Measurements from ENCODE around the gene MALRD1. TPM values are rescaled to one million over a fixed set of nuclear protein-coding genes. Genes with fewer than 3 reads are reported as not detected.
A peak's percentile ranks its signal among the peaks of the same experiment; 100 is the strongest.

The MALRD1 gene
- polyA plus RNA-seq, 1 donor: 109 TPM

DNA sequence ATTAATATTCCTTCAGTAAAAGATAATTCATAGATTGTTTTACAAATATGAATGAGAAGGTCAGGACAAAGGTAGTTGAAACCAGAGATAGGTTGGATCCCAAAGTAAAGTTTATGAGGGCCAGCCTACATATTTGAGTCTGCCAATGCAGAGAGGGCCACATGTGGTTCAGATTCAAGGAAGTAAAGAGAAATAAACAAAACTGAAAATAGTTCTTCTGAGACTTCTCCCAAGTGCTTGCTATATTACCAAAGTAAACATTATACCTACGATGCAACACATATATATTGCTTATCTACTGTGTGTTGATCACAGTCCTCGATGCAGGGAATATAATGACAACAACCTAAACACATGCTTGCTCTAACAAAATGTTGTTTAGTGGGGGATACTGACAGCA, 109.8 kb downstream of the MALRD1 start:
- H3K4me1 ChIP-seq (ENCODE audit: control insufficient read depth, insufficient read depth, low read length): no peaks in the 10 kb centered on the region
- no peaks in the 10 kb centered on the region for H3K9me3 ChIP-seq (ENCODE audit: control insufficient read depth, low read depth, low read length)
- no peak overlapping the region for H3K4me3 ChIP-seq (ENCODE audit: low read length)
- H3K36me3 ChIP-seq (ENCODE audit: control insufficient read depth, insufficient read depth, low read length): peaks cover 26% of the 10 kb centered on the region
- H3K27ac ChIP-seq (ENCODE audit: low read length): no peak overlapping the region
- no peak for DNase-seq
- no peaks in the 10 kb centered on the region for H3K27me3 ChIP-seq (ENCODE audit: control insufficient read depth, insufficient read depth, low read length)
- WGBS (ENCODE audit: insufficient coverage, low lambda C conversion rate): no CpG with 5 or more reads among the region's 2 CpGs

- H3K9me3 ChIP-seq (ENCODE audit: control insufficient read depth, low read depth, low read length): no peaks in the 10 kb centered on the region
- no peak overlapping the region for H3K4me3 ChIP-seq (ENCODE audit: low read length)
- DNase-seq: no peak
- H3K4me1 ChIP-seq (ENCODE audit: control insufficient read depth, insufficient read depth, low read length): no peaks in the 10 kb centered on the region
- no peak overlapping the region for H3K27ac ChIP-seq (ENCODE audit: low read length)
- WGBS (ENCODE audit: insufficient coverage, low lambda C conversion rate): no CpG with 5 or more reads among the region's 3 CpGs
- H3K27me3 ChIP-seq (ENCODE audit: control insufficient read depth, insufficient read depth, low read length): no peaks in the 10 kb centered on the region
- peaks cover 23% of the 10 kb centered on the region for H3K36me3 ChIP-seq (ENCODE audit: control insufficient read depth, insufficient read depth, low read length)
Measured at GRCh38 chr10:19158870-19159269, 110.3 kb downstream of the MALRD1 start.

GRCh38 chr10:19164461-19164860, 115.9 kb downstream of the MALRD1 start:
- Histone ChIP-seq H3K36me3 (ENCODE audit: control insufficient read depth, insufficient read depth, low read length) (peaks cover 18% of the 10 kb centered on the region), H3K27me3 (ENCODE audit: control insufficient read depth, insufficient read depth, low read length) (no peaks in the 10 kb centered on the region), H3K4me1 (ENCODE audit: control insufficient read depth, insufficient read depth, low read length) (no peaks in the 10 kb centered on the region), H3K27ac (ENCODE audit: low read length) (no peak overlapping the region), H3K4me3 (ENCODE audit: low read length) (no peak overlapping the region), H3K9me3 (ENCODE audit: control insufficient read depth, low read depth, low read length) (no peaks in the 10 kb centered on the region)
- no peak for DNase-seq
- no CpG with 5 or more reads among the region's 1 CpG for WGBS (ENCODE audit: insufficient coverage, low lambda C conversion rate)

GRCh38 chr10:19168584-19168983, 120.0 kb downstream of the MALRD1 start:
- H3K4me1 ChIP-seq (ENCODE audit: control insufficient read depth, insufficient read depth, low read length): no peaks in the 10 kb centered on the region
- no CpG with 5 or more reads among the region's 2 CpGs for WGBS (ENCODE audit: insufficient coverage, low lambda C conversion rate)
- H3K27me3 ChIP-seq (ENCODE audit: control insufficient read depth, insufficient read depth, low read length): no peaks in the 10 kb centered on the region
- no peak overlapping the region for H3K27ac ChIP-seq (ENCODE audit: low read length)
- H3K36me3 ChIP-seq (ENCODE audit: control insufficient read depth, insufficient read depth, low read length): peaks cover 14% of the 10 kb centered on the region
- H3K4me3 ChIP-seq (ENCODE audit: low read length): no peak overlapping the region
- no peaks in the 10 kb centered on the region for H3K9me3 ChIP-seq (ENCODE audit: control insufficient read depth, low read depth, low read length)
- no peak for DNase-seq

DNA sequence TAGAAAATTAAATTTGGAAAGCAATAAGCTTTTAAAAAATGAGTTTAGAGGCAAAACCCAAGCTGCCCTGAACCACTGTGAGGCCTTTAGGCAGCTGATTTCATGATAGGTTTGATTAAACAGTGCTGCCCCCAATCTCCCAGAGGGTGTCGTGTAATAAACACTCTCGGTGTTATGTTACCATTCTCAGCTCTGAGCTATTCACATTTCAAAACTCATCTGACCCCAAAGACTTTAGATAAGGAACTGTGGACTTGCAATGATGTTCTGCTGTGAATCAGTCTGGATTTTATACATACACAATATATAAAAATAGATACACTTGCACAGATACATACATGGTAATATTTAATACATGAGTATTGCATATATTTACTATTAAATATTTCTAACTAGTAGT, 120.4 kb downstream of the MALRD1 start:
- no CpG with 5 or more reads among the region's 2 CpGs for WGBS (ENCODE audit: insufficient coverage, low lambda C conversion rate)
- Histone ChIP-seq H3K4me1 (ENCODE audit: control insufficient read depth, insufficient read depth, low read length) (no peaks in the 10 kb centered on the region), H3K4me3 (ENCODE audit: low read length) (no peak overlapping the region), H3K36me3 (ENCODE audit: control insufficient read depth, insufficient read depth, low read length) (peaks cover 14% of the 10 kb centered on the region), H3K27ac (ENCODE audit: low read length) (no peak overlapping the region), H3K27me3 (ENCODE audit: control insufficient read depth, insufficient read depth, low read length) (no peaks in the 10 kb centered on the region), H3K9me3 (ENCODE audit: control insufficient read depth, low read depth, low read length) (no peaks in the 10 kb centered on the region)
- DNase-seq: no peak

DNA sequence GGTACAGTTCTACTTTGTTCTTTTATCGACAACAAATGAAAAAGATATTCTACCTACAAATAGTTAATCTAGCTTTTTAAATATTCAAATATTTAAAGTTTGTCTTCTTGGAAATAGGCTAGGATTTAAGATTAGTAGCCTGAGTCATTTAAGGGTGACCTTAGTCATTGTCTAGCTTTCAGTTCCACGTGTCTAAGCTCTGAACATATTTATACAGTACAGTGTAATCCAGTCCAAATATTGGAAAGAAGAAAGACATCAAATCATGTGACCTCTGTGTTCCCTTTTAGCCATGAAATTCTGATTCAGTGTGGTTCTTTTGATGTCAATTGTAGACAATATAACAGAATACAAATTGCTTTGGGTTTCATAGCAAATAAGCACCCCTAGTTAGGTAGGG, 121.1 kb downstream of the MALRD1 start:
- 100% methylated on average over 1 of the region's 2 CpGs for WGBS (ENCODE audit: insufficient coverage, low lambda C conversion rate)
- Histone ChIP-seq H3K4me3 (ENCODE audit: low read length) (no peak overlapping the region), H3K9me3 (ENCODE audit: control insufficient read depth, low read depth, low read length) (no peaks in the 10 kb centered on the region), H3K27me3 (ENCODE audit: control insufficient read depth, insufficient read depth, low read length) (no peaks in the 10 kb centered on the region), H3K27ac (ENCODE audit: low read length) (no peak overlapping the region), H3K36me3 (ENCODE audit: control insufficient read depth, insufficient read depth, low read length) (peaks cover 14% of the 10 kb centered on the region), H3K4me1 (ENCODE audit: control insufficient read depth, insufficient read depth, low read length) (no peaks in the 10 kb centered on the region)
- no peak for DNase-seq

DNA sequence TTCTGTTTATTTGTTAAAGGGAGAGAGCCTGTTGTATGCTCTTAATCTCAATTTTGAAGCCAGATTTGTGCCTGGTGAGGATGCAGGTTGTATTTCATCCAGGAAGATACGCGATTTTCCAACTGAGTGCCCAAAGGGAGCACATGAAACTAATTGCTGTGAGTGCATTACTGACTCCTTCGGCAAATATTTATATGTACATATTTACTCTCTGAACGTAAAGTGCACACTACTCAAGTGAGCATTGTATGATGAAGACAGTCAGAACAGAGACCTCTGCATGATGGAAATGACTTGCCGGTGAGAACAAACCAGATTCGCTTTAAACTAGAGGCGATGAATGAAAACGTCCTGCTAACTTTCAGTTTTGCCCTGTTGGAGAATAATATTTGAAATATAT, 130.1 kb downstream of the MALRD1 start:
- Histone ChIP-seq H3K27ac (ENCODE audit: low read length) (no peak overlapping the region), H3K4me1 (ENCODE audit: control insufficient read depth, insufficient read depth, low read length) (no peaks in the 10 kb centered on the region), H3K27me3 (ENCODE audit: control insufficient read depth, insufficient read depth, low read length) (no peaks in the 10 kb centered on the region), H3K4me3 (ENCODE audit: low read length) (no peak overlapping the region), H3K9me3 (ENCODE audit: control insufficient read depth, low read depth, low read length) (no peaks in the 10 kb centered on the region), H3K36me3 (ENCODE audit: control insufficient read depth, insufficient read depth, low read length) (no peaks in the 10 kb centered on the region)
- no peak for DNase-seq
- 79% methylated on average over 5 of the region's 8 CpGs for WGBS (ENCODE audit: insufficient coverage, low lambda C conversion rate)

- Histone ChIP-seq H3K27ac (ENCODE audit: low read length) (no peak overlapping the region), H3K9me3 (ENCODE audit: control insufficient read depth, low read depth, low read length) (no peaks in the 10 kb centered on the region), H3K4me3 (ENCODE audit: low read length) (no peak overlapping the region), H3K36me3 (ENCODE audit: control insufficient read depth, insufficient read depth, low read length) (peaks cover 7% of the 10 kb centered on the region), H3K4me1 (ENCODE audit: control insufficient read depth, insufficient read depth, low read length) (no peaks in the 10 kb centered on the region), H3K27me3 (ENCODE audit: control insufficient read depth, insufficient read depth, low read length) (no peaks in the 10 kb centered on the region)
- no peak for DNase-seq
- 80% methylated on average over 1 of the region's 2 CpGs for WGBS (ENCODE audit: insufficient coverage, low lambda C conversion rate)
Measured at GRCh38 chr10:19184891-19185290, 136.3 kb downstream of the MALRD1 start.

GRCh38 chr10:19194866-19195265, 146.3 kb downstream of the MALRD1 start:
- H3K27me3 ChIP-seq (ENCODE audit: control insufficient read depth, insufficient read depth, low read length): no peaks in the 10 kb centered on the region
- H3K4me3 ChIP-seq (ENCODE audit: low read length): no peak overlapping the region
- no peak overlapping the region for H3K27ac ChIP-seq (ENCODE audit: low read length)
- no peaks in the 10 kb centered on the region for H3K36me3 ChIP-seq (ENCODE audit: control insufficient read depth, insufficient read depth, low read length)
- peaks cover 2% of the 10 kb centered on the region for H3K9me3 ChIP-seq (ENCODE audit: control insufficient read depth, low read depth, low read length)
- no peak for DNase-seq
- WGBS (ENCODE audit: insufficient coverage, low lambda C conversion rate): no CpG with 5 or more reads among the region's 3 CpGs
- H3K4me1 ChIP-seq (ENCODE audit: control insufficient read depth, insufficient read depth, low read length): peaks cover 6% of the 10 kb centered on the region

- Histone ChIP-seq H3K36me3 (ENCODE audit: control insufficient read depth, insufficient read depth, low read length) (no peaks in the 10 kb centered on the region), H3K4me1 (ENCODE audit: control insufficient read depth, insufficient read depth, low read length) (peaks cover 11% of the 10 kb centered on the region), H3K27ac (ENCODE audit: low read length) (no peak overlapping the region), H3K27me3 (ENCODE audit: control insufficient read depth, insufficient read depth, low read length) (no peaks in the 10 kb centered on the region), H3K9me3 (ENCODE audit: control insufficient read depth, low read depth, low read length) (no peaks in the 10 kb centered on the region), H3K4me3 (ENCODE audit: low read length) (no peak overlapping the region)
- DNase-seq: no peak
- 96% methylated on average over 5 of the region's 5 CpGs for WGBS (ENCODE audit: insufficient coverage, low lambda C conversion rate)
Measured at GRCh38 chr10:19195698-19196097, 147.1 kb downstream of the MALRD1 start.

DNA sequence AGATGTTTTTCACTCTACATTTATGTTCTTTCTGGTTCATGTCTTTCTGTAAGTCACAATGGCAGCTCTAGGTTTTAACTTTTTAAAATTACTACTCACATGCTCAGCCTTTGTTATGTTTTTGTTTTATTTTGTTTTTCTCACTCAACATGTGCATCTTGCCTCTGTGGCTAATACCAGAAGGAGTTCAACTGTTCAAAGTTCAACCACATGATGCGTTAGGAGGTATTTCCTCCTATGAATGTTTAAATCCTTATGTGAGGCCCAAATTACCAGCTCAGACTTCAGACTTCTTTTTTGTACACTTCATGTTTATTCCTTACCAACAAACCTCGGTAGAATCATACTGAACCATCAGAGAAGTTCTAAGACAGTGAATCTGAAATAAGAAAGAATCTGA, 151.6 kb downstream of the MALRD1 start:
- peak; percentile 50 to 81 for DNase-seq
- no peaks in the 10 kb centered on the region for H3K27me3 ChIP-seq (ENCODE audit: control insufficient read depth, insufficient read depth, low read length)
- peaks cover 15% of the 10 kb centered on the region for H3K36me3 ChIP-seq (ENCODE audit: control insufficient read depth, insufficient read depth, low read length)
- no peaks in the 10 kb centered on the region for H3K9me3 ChIP-seq (ENCODE audit: control insufficient read depth, low read depth, low read length)
- no CpG with 5 or more reads among the region's 2 CpGs for WGBS (ENCODE audit: insufficient coverage, low lambda C conversion rate)
- H3K4me1 ChIP-seq (ENCODE audit: control insufficient read depth, insufficient read depth, low read length): peaks cover 12% of the 10 kb centered on the region
- peak overlapping the region; percentile 39 for H3K27ac ChIP-seq (ENCODE audit: low read length)
- no peak overlapping the region for H3K4me3 ChIP-seq (ENCODE audit: low read length)

Data from large intestine (tissue), 3 donors.